Activated naive CD8-positive, alpha-beta T cell treated with anti-CD3 and anti-CD28 coated beads, Interleukin-2, amount 50 U/mL, for 16 hours (primary cell): Measurements from ENCODE around the gene DOCK3.
"Not testable (repeated sequence)": the region's sequence is repeated elsewhere in the genome, so short reads cannot be mapped to it uniquely, and the experiment has no call there.

Experiments used
- DNase-seq: peaks from one replicate; pipeline ENCODE4 v3.0.0-alpha.2; 2020; ENCODE audit warnings: low read depth, low spot score

Gene DOCK3

GRCh38 chr3:50687127-50687751 lies 12.5 kb downstream of the DOCK3 start:
- DNase-seq: no peak

- DNase-seq: no peak
Measured at GRCh38 chr3:50687916-50688315, 13.2 kb downstream of the DOCK3 start.

- not testable (repeated sequence) for DNase-seq
Measured at GRCh38 chr3:50688602-50689001, 13.9 kb downstream of the DOCK3 start.

GRCh38 chr3:50689558-50689957 lies 14.8 kb downstream of the DOCK3 start:
- no peak for DNase-seq

GRCh38 chr3:50695031-50695430 lies 20.3 kb downstream of the DOCK3 start:
- DNase-seq: no peak

DNA sequence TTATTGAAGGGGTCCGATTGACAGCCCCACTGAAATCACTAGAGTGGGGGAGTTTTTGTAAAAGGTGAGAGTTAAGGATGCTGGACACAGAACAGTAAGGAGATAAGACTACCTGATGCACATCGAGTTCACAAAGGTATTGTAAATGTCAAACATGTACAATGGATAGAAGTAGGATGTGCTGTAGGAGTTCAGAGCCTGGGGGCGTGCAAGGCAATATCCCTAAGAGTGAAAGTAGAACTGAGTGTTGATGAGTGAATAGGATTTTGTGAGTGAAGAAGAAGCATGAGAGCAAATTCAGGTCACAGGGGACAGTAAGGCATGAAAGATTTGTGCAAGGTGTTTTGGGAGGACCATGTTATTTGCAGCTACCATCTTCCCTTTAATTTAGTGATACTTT lies 21.5 kb downstream of the DOCK3 start:
- DNase-seq: no peak

DNA sequence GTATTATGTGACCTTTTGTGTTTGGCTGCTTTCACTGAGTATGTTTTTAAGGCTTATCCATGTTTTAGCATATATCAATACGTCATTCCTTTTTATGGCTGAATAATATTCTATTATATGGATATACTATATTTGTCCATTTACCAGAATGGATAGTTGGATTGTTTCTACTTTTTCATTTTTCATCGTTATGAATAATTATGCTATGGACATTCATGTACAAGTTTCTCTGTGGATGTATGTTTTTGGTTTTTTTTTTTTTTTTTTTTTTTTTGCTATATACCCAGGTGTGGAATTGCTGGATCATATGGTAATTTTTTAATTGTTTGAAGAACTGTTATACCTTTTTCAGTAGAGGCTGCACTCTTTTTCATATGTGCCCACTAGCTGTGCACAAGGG lies 23.5 kb downstream of the DOCK3 start:
- no peak for DNase-seq

- no peak for DNase-seq
Measured at GRCh38 chr3:50708620-50709019, 33.9 kb downstream of the DOCK3 start.

- no peak for DNase-seq
Measured at GRCh38 chr3:50714946-50715345, 40.2 kb downstream of the DOCK3 start.

GRCh38 chr3:50724831-50725230 lies 50.1 kb downstream of the DOCK3 start:
- DNase-seq: no peak

DNA sequence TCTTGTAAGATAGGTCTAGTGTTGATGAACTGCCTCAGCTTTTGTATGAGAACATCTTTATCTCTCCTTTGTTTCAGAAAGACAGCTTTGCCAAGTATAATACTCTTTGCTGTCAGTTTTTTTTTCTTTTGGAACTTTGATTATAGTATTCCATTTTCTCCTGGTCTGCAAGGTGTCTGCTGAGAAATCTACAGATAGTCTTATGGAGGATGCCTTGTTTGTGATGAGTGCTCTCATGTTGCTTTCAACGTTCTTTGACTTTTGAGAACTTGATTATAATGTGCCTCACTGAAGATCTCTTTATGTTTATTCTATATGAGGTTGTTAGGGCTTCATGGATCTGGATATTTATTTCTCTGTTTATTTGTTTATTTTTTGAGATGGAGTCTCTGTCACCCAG lies 60.3 kb downstream of the DOCK3 start:
- no peak for DNase-seq

GRCh38 chr3:50737193-50737905 lies 62.6 kb downstream of the DOCK3 start:
- no peak for DNase-seq

- no peak for DNase-seq
Measured at GRCh38 chr3:50737906-50738598, 63.3 kb downstream of the DOCK3 start.

- no peak for DNase-seq
Measured at GRCh38 chr3:50743643-50744042, 68.9 kb downstream of the DOCK3 start.

- DNase-seq: no peak
Measured at GRCh38 chr3:50749822-50750221, 75.1 kb downstream of the DOCK3 start.

- DNase-seq: no peak
Measured at GRCh38 chr3:50759015-50759414, 84.3 kb downstream of the DOCK3 start.

DNA sequence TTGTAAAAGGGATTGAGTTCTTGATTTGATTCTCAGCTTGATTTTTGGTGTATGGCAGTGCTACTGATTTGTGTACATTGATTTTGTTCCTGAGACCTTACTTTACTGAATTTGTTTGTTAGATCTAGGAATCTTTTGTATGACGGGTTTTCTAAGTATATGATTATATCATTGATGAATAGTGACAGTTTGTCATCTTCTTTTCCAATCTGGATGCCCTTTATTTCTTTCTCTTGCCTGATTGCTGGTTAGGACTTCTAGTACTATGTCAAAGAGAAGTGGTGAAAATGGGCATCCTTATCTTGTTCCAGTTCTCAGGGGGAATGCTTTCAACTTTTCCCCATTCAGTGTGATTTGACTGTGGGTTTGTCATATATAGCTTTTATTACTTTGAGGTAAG lies 103.0 kb downstream of the DOCK3 start:
- no peak for DNase-seq

- DNase-seq: not testable (repeated sequence)
Measured at GRCh38 chr3:50781766-50782165, 107.0 kb downstream of the DOCK3 start.

- no peak for DNase-seq
Measured at GRCh38 chr3:50786631-50787030, 111.9 kb downstream of the DOCK3 start.

DNA sequence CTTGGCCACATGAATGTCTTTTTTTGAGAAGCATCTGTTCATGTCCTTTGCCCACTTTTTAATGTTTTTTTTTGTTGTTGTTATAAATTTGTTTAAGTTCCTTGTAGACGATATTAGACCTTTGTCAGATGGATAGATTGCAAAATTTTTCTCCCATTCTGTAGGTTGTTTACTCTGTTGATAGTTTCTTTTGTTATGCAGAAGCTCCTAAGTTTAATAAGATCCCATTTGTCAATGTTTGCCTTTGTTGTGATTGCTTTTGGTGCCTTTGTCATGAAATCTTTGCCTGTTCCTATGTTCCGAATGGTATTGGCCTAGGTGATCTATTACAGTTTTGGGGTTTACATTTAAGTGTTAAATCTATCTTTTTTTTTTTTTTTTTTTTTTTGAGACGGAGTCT lies 116.2 kb downstream of the DOCK3 start:
- not testable (repeated sequence) for DNase-seq

DNA sequence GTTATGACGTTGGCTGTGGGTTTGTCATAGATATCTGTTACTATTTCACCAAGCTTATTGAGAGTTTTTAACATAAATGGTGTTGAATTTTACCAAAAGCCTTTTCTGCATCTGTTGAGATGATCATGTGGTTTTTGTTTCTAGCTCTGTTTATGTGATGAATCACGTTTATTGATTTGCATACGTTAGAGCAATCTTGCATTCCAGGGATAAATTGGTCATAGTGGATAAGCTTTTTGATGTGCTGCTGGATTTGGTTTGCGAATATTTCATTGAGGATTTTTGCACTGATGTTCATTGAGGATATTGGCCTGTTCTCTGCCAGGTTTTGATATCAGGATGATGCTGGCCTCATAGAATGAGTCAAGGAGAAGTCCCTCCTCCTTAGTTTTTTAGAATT lies 117.8 kb downstream of the DOCK3 start:
- DNase-seq: no peak

- not testable (repeated sequence) for DNase-seq
Measured at GRCh38 chr3:50803805-50804204, 129.1 kb downstream of the DOCK3 start.

GRCh38 chr3:50804376-50804775 lies 129.6 kb downstream of the DOCK3 start:
- DNase-seq: not testable (repeated sequence)
